COLO668 (cell line): Measurements from ENCODE around the gene USF1.
"Not testable (repeated sequence)": the region's sequence is repeated elsewhere in the genome, so short reads cannot be mapped to it uniquely, and the experiment has no call there.

Source experiments
- DNase-seq: peaks from one replicate; lab custom pipeline; 2025; ENCODE audit not compliant: unreplicated experiment; lab: John Stamatoyannopoulos, UW

USF1 gene

GRCh38 chr1:161048949-161049722 lies 3.4 kb upstream of the USF1 start:
- no peak for DNase-seq

- DNase-seq, result no peak
Measured at GRCh38 chr1:161047436-161048420, 2.0 kb upstream of the USF1 start.

- no peak for DNase-seq
Measured at GRCh38 chr1:161046605-161047228, 940 bp upstream of the USF1 start.

- DNase-seq, result peak; percentile 62
Measured at GRCh38 chr1:161044908-161045735, 655 bp downstream of the USF1 start.

- DNase-seq, result no peak
Measured at GRCh38 chr1:161044535-161044907, 1.3 kb downstream of the USF1 start.

- DNase-seq, result no peak
Measured at GRCh38 chr1:161039546-161039945, 6.2 kb downstream of the USF1 start.

GRCh38 chr1:161039154-161039545 lies 6.6 kb downstream of the USF1 start:
- no peak for DNase-seq

GRCh38 chr1:161038523-161039153 lies 7.1 kb downstream of the USF1 start, which contains the start of gene TSTD1:
TSS of gene TSTD1 (minus strand) at chr1:161038964. CDS start at chr1:161038889, 75 bp downstream.
- DNase-seq, result peak; percentile 85

- DNase-seq, result peak; percentile 33
Measured at GRCh38 chr1:161037661-161038522, 7.9 kb downstream of the USF1 start.

- DNase-seq, result no peak
Measured at GRCh38 chr1:161033751-161034150, 12.0 kb downstream of the USF1 start.

GRCh38 chr1:161032409-161032808 lies 13.4 kb downstream of the USF1 start:
- no peak for DNase-seq

- no peak for DNase-seq
Measured at GRCh38 chr1:161031874-161032273, 13.9 kb downstream of the USF1 start.

GRCh38 chr1:161029466-161029865 lies 16.3 kb downstream of the USF1 start:
- not testable (repeated sequence) for DNase-seq

- DNase-seq, result not testable (repeated sequence)
Measured at GRCh38 chr1:161026954-161027353, 18.8 kb downstream of the USF1 start.

GRCh38 chr1:161022432-161022831 lies 23.3 kb downstream of the USF1 start:
- not testable (repeated sequence) for DNase-seq

GRCh38 chr1:161021970-161022353 lies 23.8 kb downstream of the USF1 start:
- DNase-seq, result no peak

GRCh38 chr1:161021165-161021969 lies 24.4 kb downstream of the USF1 start:
- peak; percentile 99 for DNase-seq

GRCh38 chr1:161020509-161021164 lies 25.1 kb downstream of the USF1 start, which contains the start of gene F11R:
TSS of gene F11R (minus strand) at chr1:161021152. CDS start at chr1:161021073, 79 bp downstream.
- DNase-seq, result peak; percentile 86
